Activated CD8-positive, alpha-beta T cell treated with anti-CD3 and anti-CD28 coated beads for 36 hours (primary cell): Measurements from ENCODE around the gene SACS. TPM values are rescaled to one million over a fixed set of nuclear protein-coding genes. Genes with fewer than 3 reads are reported as not detected.
"Not testable (repeated sequence)": the region's sequence is repeated elsewhere in the genome, so short reads cannot be mapped to it uniquely, and the experiment has no call there.

ENCODE experiments used
- ATAC-seq: fragments of 200-7000 bp; cut with Tn5 transposase; one replicate; pipeline ENCODE4 v1.10.0; 2021; ENCODE audit warnings: mild to moderate bottlenecking, moderate library complexity
- CTCF ChIA-PET: fragments of 350-600 bp; sonication (Branson Sonifier 250); formaldehyde crosslinking; loops from one replicate; lab custom pipeline; 2021; ENCODE audit warnings: antibody characterized with exemption; lab: Charles Lee
- POLR2A ChIA-PET: fragments of 350-600 bp; sonication (Branson Sonifier 250); formaldehyde crosslinking; loops from one replicate; lab custom pipeline; 2021; ENCODE audit warnings: antibody characterized with exemption; lab: Charles Lee
- DNase-seq: peaks from one replicate; pipeline ENCODE4 v3.0.0-alpha.2; 2020
- H3K27ac Mint-ChIP-seq: one replicate; pipeline ENCODE4 v1.8.0; 2021; ENCODE audit warnings: mild to moderate bottlenecking, mixed read lengths
- H3K27me3 Mint-ChIP-seq: one replicate; pipeline ENCODE4 v1.8.0; 2021; ENCODE audit warnings: mixed read lengths
- H3K36me3 Mint-ChIP-seq: one replicate; pipeline ENCODE4 v1.8.0; 2021; ENCODE audit warnings: low read depth, mixed read lengths
- H3K4me1 Mint-ChIP-seq: one replicate; pipeline ENCODE4 v1.8.0; 2021; ENCODE audit warnings: low read depth, mixed read lengths
- H3K4me3 Mint-ChIP-seq: one replicate; pipeline ENCODE4 v1.8.0; 2021; ENCODE audit warnings: mild to moderate bottlenecking, moderate library complexity, mixed read lengths
- H3K9me3 Mint-ChIP-seq: one replicate; pipeline ENCODE4 v1.8.0; 2021; ENCODE audit warnings: mixed read lengths
- CTCF ChIP-seq: fragments of 200-600 bp; IDR thresholded peaks from one replicate; pipeline ENCODE4 v1.8.0; 2022; ENCODE audit warnings: antibody characterized with exemption, mild to moderate bottlenecking
- intact Hi-C: fragments of 100-400 bp; cut with micrococcal nuclease; formaldehyde crosslinking; loops from one replicate; pipeline ENCODE4 v1.10.0; 2022
- total RNA-seq, 2 experiments: library from RNA; stranded (reverse); gene quantifications; one replicate each; pipeline ENCODE4 v1.2.3, GENCODE V29; 2021

Gene SACS
- total RNA-seq, 2 experiments from 2014 or later: 39.2 to 46.4 TPM

GRCh38 chr13:23411706-23412105, 21.8 kb downstream of the SACS start:
- DNase-seq (no peak), ATAC-seq (no peak)
- POLR2A ChIA-PET: no interaction called here
- Mint-ChIP-seq H3K4me3 (no peak overlapping the region), H3K36me3 (no peaks in the 10 kb centered on the region), H3K4me1 (peaks cover 3% of the 10 kb centered on the region), H3K27me3 (peaks cover 8% of the 10 kb centered on the region), H3K27ac (no peak overlapping the region), H3K9me3 (no peaks in the 10 kb centered on the region)
- intact Hi-C loops: no loop called here
- no peak for TF ChIP-seq CTCF
- CTCF ChIA-PET: no interaction called here

DNA sequence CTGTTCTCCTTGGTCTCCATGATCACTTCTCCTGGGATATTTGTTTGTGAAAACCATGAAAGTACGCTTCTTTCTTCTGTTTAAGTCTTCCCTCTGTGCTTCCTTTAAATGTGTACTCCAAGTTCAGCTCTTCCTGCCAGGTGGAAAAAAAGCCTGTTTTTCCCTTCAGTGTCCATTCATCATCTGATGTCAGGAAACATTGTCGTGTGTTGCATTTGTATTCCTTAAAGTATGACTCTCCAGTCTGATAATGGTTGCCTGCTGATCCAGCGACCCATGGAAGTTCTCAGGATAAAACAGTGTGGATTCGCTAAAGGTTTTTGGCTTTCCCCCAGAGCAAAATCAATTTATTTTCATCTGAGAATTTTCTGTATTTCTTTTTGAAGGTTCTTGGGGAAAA, 22.3 kb downstream of the SACS start:
- Mint-ChIP-seq H3K36me3 (no peaks in the 10 kb centered on the region), H3K9me3 (no peaks in the 10 kb centered on the region), H3K27me3 (peaks cover 8% of the 10 kb centered on the region), H3K27ac (no peak overlapping the region), H3K4me1 (peaks cover 4% of the 10 kb centered on the region), H3K4me3 (no peak overlapping the region)
- ATAC-seq: no peak
- TF ChIP-seq CTCF: no peak
- CTCF ChIA-PET: no interaction called here
- no peak for DNase-seq
- POLR2A ChIA-PET: no interaction called here
- intact Hi-C loops: no loop called here

DNA sequence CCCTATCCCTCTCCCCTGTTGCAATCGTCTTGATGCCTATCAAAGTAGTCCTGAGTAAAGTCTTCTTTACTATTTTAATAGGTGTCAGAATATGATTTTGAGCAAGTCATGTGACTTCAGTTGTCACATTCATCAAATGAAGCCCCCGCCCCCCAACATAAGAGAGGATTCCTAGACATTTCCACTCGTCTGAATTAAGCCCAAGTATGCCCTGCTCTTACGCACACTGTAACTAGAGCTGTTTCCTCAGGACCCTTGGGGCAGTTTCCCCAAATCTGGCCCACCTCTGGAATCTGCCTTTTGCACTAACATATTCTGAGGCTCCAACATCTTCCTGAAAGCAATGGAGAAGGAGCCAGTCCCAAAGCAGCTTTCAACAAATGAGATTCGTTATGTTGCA, 25.5 kb downstream of the SACS start:
- peaks cover 14% of the 10 kb centered on the region for H3K27me3 Mint-ChIP-seq
- ChIA-PET POLR2A (no interaction called here), CTCF (interaction anchor here (0.9 to 1.0 kb wide), 2 partner anchors 12 to 15 kb away, joined by 3 read pairs; no protein-coding TSS in a partner anchor)
- intact Hi-C loops: no loop called here
- no peak for DNase-seq
- ATAC-seq: no peak
- TF ChIP-seq CTCF: no peak
- H3K9me3 Mint-ChIP-seq: no peaks in the 10 kb centered on the region
- no peak overlapping the region for H3K4me3 Mint-ChIP-seq
- H3K36me3 Mint-ChIP-seq: no peaks in the 10 kb centered on the region
- no peak overlapping the region for H3K27ac Mint-ChIP-seq
- H3K4me1 Mint-ChIP-seq: peaks cover 4% of the 10 kb centered on the region

GRCh38 chr13:23401156-23401555, 32.3 kb downstream of the SACS start:
- peaks cover 16% of the 10 kb centered on the region for H3K27me3 Mint-ChIP-seq
- H3K36me3 Mint-ChIP-seq, intact Hi-C loops, DNase-seq, H3K4me1 Mint-ChIP-seq, CTCF ChIA-PET, H3K4me3 Mint-ChIP-seq, H3K9me3 Mint-ChIP-seq, H3K27ac Mint-ChIP-seq, ATAC-seq: not testable (repeated sequence)
- POLR2A ChIA-PET: interaction anchor here (0.6 kb wide), 1 partner anchor 93 kb away, joined by 4 read pairs; no protein-coding TSS in a partner anchor

DNA sequence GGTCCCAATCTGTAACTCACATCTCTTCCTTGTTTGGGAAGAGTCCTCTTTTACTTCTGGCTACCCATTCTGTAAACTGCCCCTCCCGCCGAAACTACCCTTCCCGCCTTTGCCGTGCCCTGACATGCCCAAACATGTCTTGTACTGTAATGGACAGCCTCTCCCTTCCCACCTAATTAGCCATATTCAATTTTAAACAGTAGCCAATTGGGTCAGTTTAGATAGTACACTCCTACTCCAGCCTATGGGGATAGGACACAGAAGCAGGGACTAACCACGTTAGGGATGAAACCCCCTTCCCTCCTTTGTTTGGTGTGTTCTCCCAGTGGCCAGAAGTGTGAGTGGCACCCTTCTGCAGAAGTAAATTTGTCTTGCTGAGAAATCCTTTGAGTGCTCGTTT, 34.2 kb downstream of the SACS start:
- DNase-seq: no peak
- Mint-ChIP-seq H3K27ac (no peak overlapping the region), H3K4me3 (no peak overlapping the region), H3K27me3 (peaks cover 16% of the 10 kb centered on the region), H3K9me3 (peaks cover 8% of the 10 kb centered on the region), H3K36me3 (no peaks in the 10 kb centered on the region), H3K4me1 (no peaks in the 10 kb centered on the region)
- ChIA-PET CTCF (no interaction called here), POLR2A (no interaction called here)
- TF ChIP-seq CTCF: no peak
- intact Hi-C loops: no loop called here
- ATAC-seq: no peak

- intact Hi-C loops: no loop called here
- no peak overlapping the region for H3K4me3 Mint-ChIP-seq
Observed at GRCh38 chr13:23394821-23395220, 38.7 kb downstream of the SACS start.

More at GRCh38 chr13:23394821-23395220, 38.7 kb downstream of the SACS start:
- ATAC-seq: no peak
- H3K4me1 Mint-ChIP-seq: no peaks in the 10 kb centered on the region
- no peaks in the 10 kb centered on the region for H3K36me3 Mint-ChIP-seq
- no peak overlapping the region for H3K27ac Mint-ChIP-seq
- TF ChIP-seq CTCF: no peak
- CTCF ChIA-PET: interaction anchor here (1.2 kb wide), 1 partner anchor 12 kb away, joined by 3 read pairs; no protein-coding TSS in a partner anchor
- peaks cover 2% of the 10 kb centered on the region for H3K27me3 Mint-ChIP-seq
- DNase-seq: no peak
- POLR2A ChIA-PET: no interaction called here
- H3K9me3 Mint-ChIP-seq: peaks cover 5% of the 10 kb centered on the region
